ENCODE measurements around the gene NUP160. TPM values are rescaled to one million over a fixed set of nuclear protein-coding genes. Genes with fewer than 3 reads are reported as not detected.
"Not testable (repeated sequence)": the region's sequence is repeated elsewhere in the genome, so short reads cannot be mapped to it uniquely, and the experiment has no call there.

Gene NUP160
- total RNA-seq, result 10 to 100 TPM in 2 of 4 donors, 1 to 10 TPM in 2; 8.1 to 11.4 (median 9.9) TPM

GRCh38 chr11:47847892-47848699, at the start of gene NUP160:
Gene NUP160, minus strand, starts transcription at chr11:47848350. Its CDS starts 32 bp downstream, at chr11:47848318.
- H3K27ac ChIP-seq, result peak within 1 kb of the TSS; percentile 91 to 94 (median 92)
- DNase-seq, result peak; percentile 65 to 72
- peaks cover 37 to 42% of the 10 kb centered on the region in 2 donors for H3K4me1 ChIP-seq
- TF ChIP-seq, protein P1, sequence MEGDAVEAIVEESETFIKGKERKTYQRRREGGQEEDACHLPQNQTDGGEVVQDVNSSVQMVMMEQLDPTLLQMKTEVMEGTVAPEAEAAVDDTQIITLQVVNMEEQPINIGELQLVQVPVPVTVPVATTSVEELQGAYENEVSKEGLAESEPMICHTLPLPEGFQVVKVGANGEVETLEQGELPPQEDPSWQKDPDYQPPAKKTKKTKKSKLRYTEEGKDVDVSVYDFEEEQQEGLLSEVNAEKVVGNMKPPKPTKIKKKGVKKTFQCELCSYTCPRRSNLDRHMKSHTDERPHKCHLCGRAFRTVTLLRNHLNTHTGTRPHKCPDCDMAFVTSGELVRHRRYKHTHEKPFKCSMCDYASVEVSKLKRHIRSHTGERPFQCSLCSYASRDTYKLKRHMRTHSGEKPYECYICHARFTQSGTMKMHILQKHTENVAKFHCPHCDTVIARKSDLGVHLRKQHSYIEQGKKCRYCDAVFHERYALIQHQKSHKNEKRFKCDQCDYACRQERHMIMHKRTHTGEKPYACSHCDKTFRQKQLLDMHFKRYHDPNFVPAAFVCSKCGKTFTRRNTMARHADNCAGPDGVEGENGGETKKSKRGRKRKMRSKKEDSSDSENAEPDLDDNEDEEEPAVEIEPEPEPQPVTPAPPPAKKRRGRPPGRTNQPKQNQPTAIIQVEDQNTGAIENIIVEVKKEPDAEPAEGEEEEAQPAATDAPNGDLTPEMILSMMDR (IDR thresholded peaks at IDR 0.05 in 4 of 5, conservative IDR thresholded peaks at IDR 0.05 in 1 of 5), result peak in 1 of 5 experiments; percentile 15
- TF ChIP-seq POLR2A (IDR thresholded peaks at IDR 0.05), result peak; percentile 64 to 65
- intact Hi-C loops (cut with DNase I; ENCODE audit: low total_unique reads), result loop anchor here (1.0 to 10.0 kb wide), 5 partner anchors 61 to 473 kb away; partner anchors contain the start of genes FNBP4, KBTBD4, MTCH2 and NDUFS3
- in situ Hi-C loops (cut with MboI; ENCODE audit: low sequenced_read_pairs in 4 of 4), result loop anchor here in 2 of 4 donors (10.0 to 25.0 kb wide), 2 partner anchors 203 to 211 kb away; partner anchors contain the start of gene MTCH2 (in 2 of the 2)
- no peaks in the 10 kb centered on the region for H3K27me3 ChIP-seq
- peak; percentile 76 to 78 for ATAC-seq
- H3K36me3 ChIP-seq, result peaks cover 0 to 10% of the 10 kb centered on the region in 2 donors
- no peaks in the 10 kb centered on the region for H3K9me3 ChIP-seq
- H3K4me3 ChIP-seq, result peak within 1 kb of the TSS; percentile 74 to 98 (median 92)

- no peaks in the 10 kb centered on the region for H3K36me3 ChIP-seq
- intact Hi-C loops (cut with DNase I; ENCODE audit: low total_unique reads), result no loop called here
- H3K27ac ChIP-seq, result no peak overlapping the region
- H3K27me3 ChIP-seq, result no peaks in the 10 kb centered on the region
- no peaks in the 10 kb centered on the region for H3K4me1 ChIP-seq
- TF ChIP-seq, protein P1 (IDR thresholded peaks at IDR 0.05 in 4 of 5, conservative IDR thresholded peaks at IDR 0.05 in 1 of 5), result no peak
- TF ChIP-seq POLR2A (IDR thresholded peaks at IDR 0.05), result no peak
- ATAC-seq, result no peak
- no peaks in the 10 kb centered on the region for H3K9me3 ChIP-seq
- in situ Hi-C loops (cut with MboI; ENCODE audit: low sequenced_read_pairs in 4 of 4), result no loop called here
- no peak overlapping the region for H3K4me3 ChIP-seq
- DNase-seq, result no peak
Measured at GRCh38 chr11:47896199-47896598, 48.0 kb upstream of the NUP160 start.

GRCh38 chr11:47895035-47895434, 46.9 kb upstream of the NUP160 start:
- Histone ChIP-seq H3K4me3 (no peak overlapping the region), H3K27ac (no peak overlapping the region), H3K27me3 (no peaks in the 10 kb centered on the region), H3K9me3 (no peaks in the 10 kb centered on the region), H3K4me1 (no peaks in the 10 kb centered on the region), H3K36me3 (no peaks in the 10 kb centered on the region)
- intact Hi-C loops (cut with DNase I; ENCODE audit: low total_unique reads), result no loop called here
- TF ChIP-seq, protein P1 (IDR thresholded peaks at IDR 0.05 in 4 of 5, conservative IDR thresholded peaks at IDR 0.05 in 1 of 5), result no peak
- ATAC-seq (no peak), DNase-seq (no peak)
- in situ Hi-C loops (cut with MboI; ENCODE audit: low sequenced_read_pairs in 4 of 4), result no loop called here

DNA sequence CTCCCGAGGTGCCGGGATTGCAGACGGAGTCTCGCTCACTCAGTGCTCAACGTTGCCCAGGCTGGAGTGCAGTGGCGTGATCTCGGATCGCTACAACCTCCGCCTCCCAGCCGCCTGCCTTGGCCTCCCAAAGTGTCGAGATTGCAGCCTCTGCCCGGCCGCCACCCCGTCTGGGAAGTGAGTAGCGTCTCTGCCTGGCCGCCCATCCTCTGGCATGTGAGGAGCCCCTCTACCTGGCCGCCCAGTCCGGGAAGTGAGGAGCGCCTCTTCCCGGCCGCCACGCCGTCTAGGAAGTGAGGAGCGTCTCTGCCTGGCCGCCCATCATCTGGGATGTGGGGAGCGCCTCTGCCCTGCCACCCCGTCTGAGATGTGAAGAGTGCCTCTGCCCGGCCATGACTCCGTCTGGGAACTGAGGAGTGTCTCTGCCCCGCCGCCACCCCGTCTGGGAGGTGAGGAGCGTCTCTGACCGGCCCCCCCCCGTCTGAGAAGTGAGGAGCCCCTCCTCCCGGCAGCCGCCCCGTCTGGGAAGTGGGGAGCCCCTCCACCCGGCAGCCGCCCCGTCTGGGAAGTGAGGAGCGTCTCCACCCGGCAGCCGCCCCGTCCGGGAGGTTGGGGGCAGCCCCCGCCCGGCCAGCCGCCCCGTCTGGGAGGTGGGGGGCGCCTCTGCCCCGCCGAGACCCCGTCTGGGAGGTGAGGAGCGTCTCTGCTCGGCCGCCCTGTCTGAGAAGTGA, 44.6 kb upstream of the NUP160 start:
- DNase-seq; in situ Hi-C loops (cut with MboI; ENCODE audit: low sequenced_read_pairs in 4 of 4); H3K27me3 ChIP-seq; H3K36me3 ChIP-seq; intact Hi-C loops (cut with DNase I; ENCODE audit: low total_unique reads); H3K4me1 ChIP-seq; H3K27ac ChIP-seq; ATAC-seq; H3K9me3 ChIP-seq; H3K4me3 ChIP-seq: not testable (repeated sequence)

DNA sequence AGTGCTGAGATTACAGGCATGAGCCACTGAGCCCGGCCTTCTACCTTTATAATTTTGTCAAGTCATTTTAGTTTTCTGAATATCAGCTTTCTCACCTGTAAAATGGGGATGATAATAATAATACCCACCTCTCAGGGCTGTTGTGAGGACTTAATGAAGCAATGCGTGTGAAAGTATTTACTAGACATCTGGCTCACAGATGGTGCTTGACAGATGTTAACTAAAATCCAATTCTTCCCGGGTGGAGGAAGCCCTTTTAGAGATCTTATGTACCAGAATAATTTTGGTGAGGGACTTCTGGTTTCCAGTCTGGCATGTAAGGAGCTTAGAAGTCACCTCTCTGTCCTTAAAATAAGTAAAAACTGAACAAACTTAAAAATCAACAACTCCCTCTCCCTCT, 43.7 kb upstream of the NUP160 start:
- DNase-seq, result no peak
- in situ Hi-C loops (cut with MboI; ENCODE audit: low sequenced_read_pairs in 4 of 4) (no loop called here), intact Hi-C loops (cut with DNase I; ENCODE audit: low total_unique reads) (no loop called here)
- ATAC-seq, result no peak
- no peak overlapping the region for H3K27ac ChIP-seq
- TF ChIP-seq, protein P1 (IDR thresholded peaks at IDR 0.05 in 4 of 5, conservative IDR thresholded peaks at IDR 0.05 in 1 of 5), result no peak
- TF ChIP-seq POLR2A (IDR thresholded peaks at IDR 0.05), result no peak
- H3K9me3 ChIP-seq, result no peaks in the 10 kb centered on the region
- H3K4me1 ChIP-seq, result no peaks in the 10 kb centered on the region
- H3K4me3 ChIP-seq, result no peak overlapping the region
- H3K36me3 ChIP-seq, result no peaks in the 10 kb centered on the region
- no peaks in the 10 kb centered on the region for H3K27me3 ChIP-seq
